Left lung (tissue), 10 donors: ENCODE measurements around the gene U2AF1L4. TPM values are rescaled to one million over a fixed set of nuclear protein-coding genes. Genes with fewer than 3 reads are reported as not detected.
A peak's percentile ranks its signal among the peaks of the same experiment; 100 is the strongest.

Experiments
- ATAC-seq: fragments of 200-7000 bp; cut with Tn5 transposase; one replicate; pipeline ENCODE4 v1.9.1; 2020; ENCODE audit warnings: moderate library complexity
- DNase-seq, 4 donors: peaks; one replicate each; pipeline ENCODE4 v3.0.0-alpha.2; 2013 to 2020
- H3K27ac ChIP-seq, 2 donors: fragments of 200-600 bp; sonication (generic) in 1 of 2; one replicate each; pipeline versions ENCODE4 v1.5.0 to v1.8.0; 2020 to 2021
- H3K27me3 ChIP-seq, 2 donors: fragments of 200-600 bp; sonication (generic) in 1 of 2; one replicate each; pipeline versions ENCODE4 v1.5.0 to v1.8.0; 2020 to 2021
- H3K36me3 ChIP-seq, 2 donors: fragments of 200-600 bp; sonication (generic) in 1 of 2; one replicate each; pipeline versions ENCODE4 v1.5.0 to v1.8.0; 2020 to 2021
- H3K4me1 ChIP-seq, 2 donors: fragments of 200-600 bp; one replicate each; pipeline ENCODE4 v1.8.0; 2021
- H3K4me3 ChIP-seq, 2 donors: fragments of 200-600 bp; sonication (generic) in 1 of 2; one replicate each; pipeline versions ENCODE4 v1.5.0 to v1.8.0; 2020 to 2021; ENCODE audit warnings: mild to moderate bottlenecking in 1 of 2
- H3K9me3 ChIP-seq, 2 donors: fragments of 200-600 bp; sonication (generic) in 1 of 2; one replicate each; pipeline versions ENCODE4 v1.5.0 to v1.8.0; 2020 to 2021
- intact Hi-C, 2 donors: fragments of 100-400 bp; cut with DNase I; formaldehyde crosslinking; loops; one replicate each; pipeline versions ENCODE4 v1.11.2 to v1.14.2; 2022
- polyA plus RNA-seq, 6 donors: library from polyadenylated mRNA; unstranded; fragments of 120-200 nt; gene quantifications; one replicate each; pipeline ENCODE4 v1.2.1, GENCODE V29; 2013; ENCODE audit not compliant: insufficient read length in 6 of 6
- total RNA-seq, 2 donors: library from RNA; stranded (reverse); fragmentation: NEBNext Ultra II Directional; extraction: Animal tissue kit (Norgen Biotek cat#: 25700); gene quantifications; one replicate each; pipeline ENCODE4 v1.2.1, GENCODE V29; 2021
- TF ChIP-seq, protein P1 (sequence below), 2 donors: fragments of 200-600 bp; sonication (generic) in 1 of 2; IDR thresholded peaks; one replicate each; pipeline versions ENCODE4 v1.5.0 to v1.8.0; 2021; ENCODE audit warnings: antibody characterized with exemption in 2 of 2
- donor health status: DM: no; HTN: yes; CAD: no.
- donor health status: DM: no; HTN: no; CAD: no.

Gene U2AF1L4
- total and polyA plus RNA-seq, 8 donors: 15.2 to 20.5 (median 16.5) TPM

DNA sequence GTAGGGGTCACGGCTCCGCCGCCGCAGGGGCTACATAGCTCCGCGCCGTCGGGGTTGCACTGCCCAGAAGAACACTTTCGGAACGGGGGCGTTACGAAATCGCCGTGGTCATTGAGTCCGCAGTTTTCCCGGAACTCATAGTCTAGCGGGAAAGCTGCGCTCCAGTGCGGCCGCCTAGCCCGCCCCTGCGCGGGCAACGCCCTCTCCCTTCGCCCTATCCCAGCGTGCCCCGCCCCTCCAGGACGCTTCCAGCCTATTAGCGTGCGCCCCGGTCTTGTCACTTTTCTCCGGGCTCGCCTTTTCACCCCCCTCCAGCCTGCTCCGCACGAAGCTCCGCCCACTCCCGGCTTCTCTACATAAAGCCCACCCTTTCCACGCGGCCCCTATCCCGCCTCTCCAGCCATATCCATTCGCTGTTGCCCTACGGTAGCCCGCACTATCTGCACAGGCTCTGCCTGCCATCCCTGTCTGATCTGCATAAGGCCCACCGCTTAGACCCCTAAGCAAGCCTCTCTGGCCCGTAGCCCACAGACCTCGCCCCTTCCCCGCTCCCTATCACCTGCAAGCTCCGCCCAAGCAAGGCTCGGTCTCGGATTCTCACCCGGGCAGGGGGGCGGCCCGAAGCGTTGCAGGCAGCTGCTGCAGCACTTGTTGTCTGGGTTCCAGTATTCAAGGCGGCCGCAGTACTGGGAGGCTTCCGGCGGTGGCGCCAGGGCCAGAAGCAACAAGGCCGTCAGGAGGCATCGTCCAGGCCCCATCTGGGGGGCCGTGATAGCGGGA, 4.6 kb downstream of the U2AF1L4 start:
- Histone ChIP-seq H3K27me3 (no peaks in the 10 kb centered on the region), H3K36me3 (peaks cover 0 to 38% of the 10 kb centered on the region in 2 donors), H3K4me1 (peaks cover 7 to 55% of the 10 kb centered on the region in 2 donors), H3K9me3 (no peaks in the 10 kb centered on the region), H3K4me3 (peak overlapping the region; percentile 63 to 67), H3K27ac (peak overlapping the region; percentile 76 to 94)
- TF ChIP-seq, protein P1, sequence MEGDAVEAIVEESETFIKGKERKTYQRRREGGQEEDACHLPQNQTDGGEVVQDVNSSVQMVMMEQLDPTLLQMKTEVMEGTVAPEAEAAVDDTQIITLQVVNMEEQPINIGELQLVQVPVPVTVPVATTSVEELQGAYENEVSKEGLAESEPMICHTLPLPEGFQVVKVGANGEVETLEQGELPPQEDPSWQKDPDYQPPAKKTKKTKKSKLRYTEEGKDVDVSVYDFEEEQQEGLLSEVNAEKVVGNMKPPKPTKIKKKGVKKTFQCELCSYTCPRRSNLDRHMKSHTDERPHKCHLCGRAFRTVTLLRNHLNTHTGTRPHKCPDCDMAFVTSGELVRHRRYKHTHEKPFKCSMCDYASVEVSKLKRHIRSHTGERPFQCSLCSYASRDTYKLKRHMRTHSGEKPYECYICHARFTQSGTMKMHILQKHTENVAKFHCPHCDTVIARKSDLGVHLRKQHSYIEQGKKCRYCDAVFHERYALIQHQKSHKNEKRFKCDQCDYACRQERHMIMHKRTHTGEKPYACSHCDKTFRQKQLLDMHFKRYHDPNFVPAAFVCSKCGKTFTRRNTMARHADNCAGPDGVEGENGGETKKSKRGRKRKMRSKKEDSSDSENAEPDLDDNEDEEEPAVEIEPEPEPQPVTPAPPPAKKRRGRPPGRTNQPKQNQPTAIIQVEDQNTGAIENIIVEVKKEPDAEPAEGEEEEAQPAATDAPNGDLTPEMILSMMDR (IDR thresholded peaks at IDR 0.05): no peak
- DNase-seq (peak; percentile 96 to 99 (median 98)), ATAC-seq (peak; percentile 86)
- intact Hi-C loops: no loop called here

DNA sequence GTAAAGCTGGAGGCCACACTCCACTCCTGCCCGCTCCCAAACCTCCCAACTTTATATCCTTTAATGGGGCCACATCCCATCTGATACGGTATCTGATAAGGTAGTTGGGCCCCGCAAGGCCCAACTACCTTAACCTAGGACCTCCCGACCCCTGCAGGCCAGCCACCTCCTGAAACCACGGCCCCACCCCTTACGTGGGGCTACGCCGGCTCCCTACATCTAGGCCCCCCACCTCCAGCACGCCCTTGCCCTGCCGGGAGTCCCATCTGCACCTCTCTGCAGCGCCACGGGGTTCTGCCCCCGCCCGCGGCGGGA, 5.2 kb downstream of the U2AF1L4 start:
- Histone ChIP-seq H3K4me1 (peaks cover 7 to 55% of the 10 kb centered on the region in 2 donors), H3K36me3 (peaks cover 0 to 44% of the 10 kb centered on the region in 2 donors), H3K27me3 (no peaks in the 10 kb centered on the region), H3K9me3 (no peaks in the 10 kb centered on the region), H3K27ac (peak overlapping the region; percentile 76 to 94), H3K4me3 (peak overlapping the region; percentile 63 to 67)
- ATAC-seq: no peak
- DNase-seq: no peak
- TF ChIP-seq, protein P1 (IDR thresholded peaks at IDR 0.05): no peak
- intact Hi-C loops: no loop called here

DNA sequence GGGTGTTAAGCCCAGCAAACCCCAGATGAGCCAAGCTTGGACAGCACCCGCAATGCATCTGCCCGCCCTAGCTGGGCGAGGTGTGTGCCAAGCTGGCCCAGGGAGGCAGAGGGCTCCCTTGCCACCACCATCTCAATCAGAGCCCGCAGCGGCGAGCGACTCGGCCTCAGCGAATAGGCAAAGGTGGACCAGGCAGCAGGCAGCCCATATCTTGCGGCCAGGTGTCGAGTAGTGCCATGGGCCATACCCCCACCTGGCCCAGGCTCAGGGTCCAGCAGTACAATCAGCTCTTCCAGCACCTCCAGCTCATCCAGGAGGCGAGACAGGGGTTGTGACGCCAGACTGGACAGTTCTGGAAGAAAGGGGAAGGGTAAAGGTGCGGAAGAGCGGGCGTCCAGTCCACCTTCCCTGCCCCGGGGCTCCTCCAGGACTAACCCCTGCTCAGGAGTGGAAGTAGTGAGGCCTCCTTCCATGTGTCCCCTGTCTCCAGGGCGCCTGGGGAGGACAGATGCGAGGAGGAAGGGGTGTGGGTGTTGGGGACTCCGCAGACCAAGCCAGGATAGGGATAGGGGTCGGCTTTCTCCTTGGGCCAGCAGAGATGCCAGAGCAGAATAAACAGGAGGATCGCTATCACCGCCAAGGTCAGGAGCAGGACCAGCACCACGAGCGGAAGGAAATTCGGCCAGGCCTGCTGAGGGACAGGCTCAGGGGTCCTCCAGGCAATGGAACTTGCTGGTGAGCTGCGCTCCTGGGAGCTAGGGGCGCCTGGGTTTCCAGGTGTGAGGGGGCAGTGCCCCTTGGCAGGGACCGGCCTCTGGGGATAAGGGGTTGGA, 5.7 kb downstream of the U2AF1L4 start:
- TF ChIP-seq, protein P1 (IDR thresholded peaks at IDR 0.05): no peak
- ATAC-seq (no peak), DNase-seq (peak in 1 of 4 donors; percentile 80)
- intact Hi-C loops: no loop called here
- Histone ChIP-seq H3K27ac (peak overlapping the region; percentile 76 to 94), H3K9me3 (no peaks in the 10 kb centered on the region), H3K4me1 (peaks cover 6 to 54% of the 10 kb centered on the region in 2 donors), H3K36me3 (peaks cover 0 to 49% of the 10 kb centered on the region in 2 donors), H3K4me3 (peak overlapping the region; percentile 63 to 67), H3K27me3 (no peaks in the 10 kb centered on the region)

DNA sequence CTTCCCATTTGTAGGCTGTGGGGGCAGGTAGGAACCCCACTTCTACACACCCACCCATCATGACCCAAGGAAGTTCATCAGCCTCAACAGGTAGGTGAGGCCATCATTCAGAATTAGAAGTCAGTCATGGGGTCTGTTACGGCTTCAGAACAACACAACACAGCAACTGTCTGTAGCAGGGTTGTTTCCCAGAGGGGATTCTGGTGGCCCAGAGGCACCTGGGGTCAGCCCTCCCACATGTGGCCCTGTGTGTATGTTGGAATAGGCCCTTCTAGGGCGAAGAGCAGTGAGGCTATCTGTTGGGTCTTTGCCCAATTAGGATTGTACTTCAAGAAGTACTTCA, 6.4 kb downstream of the U2AF1L4 start:
- Histone ChIP-seq H3K4me3 (no peak overlapping the region), H3K9me3 (no peaks in the 10 kb centered on the region), H3K4me1 (peaks cover 3 to 47% of the 10 kb centered on the region in 2 donors), H3K27ac (peak overlapping the region in 1 of 2 donors; percentile 94), H3K36me3 (peaks cover 0 to 56% of the 10 kb centered on the region in 2 donors), H3K27me3 (no peaks in the 10 kb centered on the region)
- intact Hi-C loops: no loop called here
- DNase-seq: no peak
- no peak for ATAC-seq
- TF ChIP-seq, protein P1 (IDR thresholded peaks at IDR 0.05): no peak
